GM12864 (cell line): ENCODE measurements around the gene HCN4.

Source experiments
- DNase-seq: peaks from one replicate; pipeline ENCODE4 v3.0.0-alpha.2; 2011; ENCODE audit warnings: low read depth
- H3K4me3 ChIP-seq: 2 replicates; pipeline ENCODE4 v1.5.1; 2011; ENCODE audit warnings: mild to moderate bottlenecking, low read depth, low read length, control low read depth
- TF ChIP-seq, protein P1 (sequence below): IDR thresholded peaks from 2 replicates; pipeline ENCODE4 v1.5.1; 2011; ENCODE audit warnings: low read depth, mild to moderate bottlenecking, moderate library complexity, low read length, control low read depth, inconsistent platforms; ENCODE audit errors: missing control alignments

The HCN4 gene

DNA sequence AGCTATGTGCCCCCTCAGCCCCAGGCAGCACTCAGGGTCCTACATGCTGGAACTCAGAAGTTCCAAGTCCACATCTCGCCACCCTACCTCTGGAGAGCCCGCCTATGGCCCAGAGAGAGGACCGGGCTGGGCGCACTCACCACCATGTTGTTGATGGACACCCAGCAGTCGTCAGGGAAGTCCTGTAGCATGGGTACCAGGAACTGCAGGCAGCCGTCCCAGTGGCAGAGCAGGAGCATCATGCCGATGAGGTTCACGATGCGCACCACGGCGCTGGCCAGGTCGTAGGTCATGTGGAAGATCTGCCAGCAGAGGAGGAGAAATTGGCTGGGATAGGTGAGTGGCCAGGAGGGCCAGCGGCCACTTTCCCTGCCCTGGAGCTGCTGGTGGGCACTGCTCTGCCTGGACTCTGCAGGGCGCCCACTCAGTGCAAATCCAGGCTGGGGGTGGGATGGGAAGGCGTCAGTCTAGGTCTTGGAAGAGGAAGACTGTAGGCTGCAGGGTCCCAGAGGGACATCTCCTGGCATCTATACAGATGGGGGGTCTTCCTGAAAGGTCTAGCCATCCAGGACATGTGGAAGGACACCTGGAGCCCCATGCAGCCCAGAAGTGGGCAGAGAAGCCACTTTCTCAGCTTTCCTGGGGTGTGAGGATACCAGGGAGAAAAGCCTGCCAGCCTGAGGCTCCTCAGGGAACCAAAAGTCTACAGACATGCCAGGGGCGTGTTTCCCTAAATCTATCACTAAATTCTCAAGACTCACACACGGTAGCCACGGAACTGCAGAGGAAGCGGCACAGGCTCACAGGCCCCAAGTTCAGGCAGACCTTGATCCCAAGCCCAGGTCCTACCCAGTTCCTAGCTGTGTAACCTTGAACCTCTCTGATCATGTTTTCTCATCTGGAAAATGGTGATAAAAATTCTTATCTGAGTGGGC lies 36.5 kb downstream of the HCN4 start:
- TF ChIP-seq, protein P1, sequence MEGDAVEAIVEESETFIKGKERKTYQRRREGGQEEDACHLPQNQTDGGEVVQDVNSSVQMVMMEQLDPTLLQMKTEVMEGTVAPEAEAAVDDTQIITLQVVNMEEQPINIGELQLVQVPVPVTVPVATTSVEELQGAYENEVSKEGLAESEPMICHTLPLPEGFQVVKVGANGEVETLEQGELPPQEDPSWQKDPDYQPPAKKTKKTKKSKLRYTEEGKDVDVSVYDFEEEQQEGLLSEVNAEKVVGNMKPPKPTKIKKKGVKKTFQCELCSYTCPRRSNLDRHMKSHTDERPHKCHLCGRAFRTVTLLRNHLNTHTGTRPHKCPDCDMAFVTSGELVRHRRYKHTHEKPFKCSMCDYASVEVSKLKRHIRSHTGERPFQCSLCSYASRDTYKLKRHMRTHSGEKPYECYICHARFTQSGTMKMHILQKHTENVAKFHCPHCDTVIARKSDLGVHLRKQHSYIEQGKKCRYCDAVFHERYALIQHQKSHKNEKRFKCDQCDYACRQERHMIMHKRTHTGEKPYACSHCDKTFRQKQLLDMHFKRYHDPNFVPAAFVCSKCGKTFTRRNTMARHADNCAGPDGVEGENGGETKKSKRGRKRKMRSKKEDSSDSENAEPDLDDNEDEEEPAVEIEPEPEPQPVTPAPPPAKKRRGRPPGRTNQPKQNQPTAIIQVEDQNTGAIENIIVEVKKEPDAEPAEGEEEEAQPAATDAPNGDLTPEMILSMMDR = no peak
- no peak overlapping the region for H3K4me3 ChIP-seq
- no peak for DNase-seq

DNA sequence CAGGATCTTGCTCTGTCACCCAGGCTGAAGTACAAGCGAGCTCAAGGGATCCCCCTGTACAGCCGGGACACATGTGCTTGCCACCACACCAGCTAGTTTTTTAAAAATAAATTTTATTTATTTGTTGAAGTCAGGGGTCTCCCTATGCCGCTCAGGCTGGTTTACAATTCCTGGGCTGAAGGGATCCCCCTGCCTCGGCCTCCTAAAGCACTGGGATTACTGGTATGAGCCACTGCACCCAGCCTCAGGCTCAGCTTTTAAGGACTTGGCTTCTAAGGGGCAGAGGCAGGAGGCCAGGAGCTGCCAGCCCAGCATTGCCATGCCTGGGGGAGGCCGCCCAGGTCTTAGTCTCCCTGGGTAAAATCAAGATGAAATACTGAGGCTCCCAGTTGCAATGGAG lies 37.3 kb downstream of the HCN4 start:
- H3K4me3 ChIP-seq = no peak overlapping the region
- TF ChIP-seq, protein P1 = no peak
- no peak for DNase-seq

DNA sequence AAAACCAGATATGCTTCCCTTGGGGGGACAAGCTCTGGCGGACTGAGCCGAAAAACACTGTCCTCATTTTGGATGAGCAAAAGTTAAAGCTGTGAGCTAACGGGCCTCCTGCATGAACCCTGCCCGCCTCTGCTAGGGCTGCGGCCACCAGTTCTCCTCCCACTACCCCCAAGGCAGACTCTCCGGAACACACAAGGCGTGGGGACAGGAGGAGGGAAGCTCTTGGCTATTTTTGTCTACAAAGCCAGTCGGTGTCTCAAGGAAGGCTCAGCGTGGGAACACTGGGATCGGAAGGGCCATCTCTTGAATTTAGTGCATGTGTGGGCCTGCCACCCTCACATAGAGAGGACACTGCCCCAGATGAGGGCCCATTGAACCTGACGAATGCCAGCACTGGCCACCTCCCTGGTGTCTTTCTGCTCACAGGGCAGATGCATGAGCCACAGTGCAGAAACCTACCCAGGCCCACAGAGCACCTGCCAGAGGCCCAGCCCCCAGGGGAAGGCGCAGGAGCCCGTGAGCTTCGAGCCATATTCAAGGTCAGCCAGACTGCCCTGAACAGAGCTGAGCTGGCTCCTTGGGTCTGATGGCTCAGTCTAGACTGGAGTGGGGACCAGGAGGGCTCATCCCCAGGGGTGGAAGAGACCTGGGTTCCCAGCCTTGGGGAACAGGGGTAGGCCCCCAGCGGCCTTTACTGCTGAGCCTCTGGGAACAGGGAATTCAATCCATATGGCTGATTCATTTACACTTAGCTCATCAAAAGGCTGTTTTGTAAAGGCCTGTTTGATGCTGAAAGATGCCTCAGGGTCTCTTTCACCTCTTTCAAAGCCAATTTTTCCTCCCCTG lies 38.3 kb downstream of the HCN4 start:
- H3K4me3 ChIP-seq = no peak overlapping the region
- no peak for DNase-seq
- TF ChIP-seq, protein P1 = no peak

DNA sequence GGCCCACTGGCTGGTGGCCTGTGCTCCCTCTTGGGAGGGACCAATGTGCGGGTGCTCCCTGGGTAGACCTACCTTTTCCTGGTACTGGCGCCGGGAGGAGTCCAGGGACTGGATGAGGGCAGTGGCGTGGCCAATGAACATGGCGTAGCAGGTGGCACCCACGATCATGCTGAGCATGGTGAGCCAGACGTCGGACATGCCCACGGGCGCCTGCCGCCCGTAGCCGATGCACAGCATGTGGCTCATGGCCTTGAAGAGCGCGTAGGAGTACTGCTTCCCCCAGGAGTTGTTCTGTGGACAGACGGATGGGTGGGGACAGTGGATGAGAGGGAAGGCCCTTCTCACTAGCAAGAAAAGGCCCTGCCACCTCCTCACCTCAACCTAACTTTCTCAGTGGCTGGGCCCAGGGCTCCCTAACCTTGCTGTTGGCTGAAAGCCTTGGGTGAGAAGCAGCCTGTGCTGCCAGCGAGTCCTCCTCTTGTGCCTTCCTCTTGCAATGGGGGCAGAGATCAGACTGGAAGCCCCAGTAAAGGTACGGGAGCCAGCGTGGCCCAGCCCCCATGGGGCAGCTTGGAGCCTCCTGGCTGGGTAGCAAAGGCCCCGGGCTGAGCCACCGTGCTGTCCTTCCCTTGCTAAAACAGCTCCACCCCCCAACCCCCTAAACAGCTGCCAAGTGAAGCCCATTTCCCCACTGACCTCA lies 39.1 kb downstream of the HCN4 start:
- H3K4me3 ChIP-seq = no peak overlapping the region
- TF ChIP-seq, protein P1 = no peak

DNA sequence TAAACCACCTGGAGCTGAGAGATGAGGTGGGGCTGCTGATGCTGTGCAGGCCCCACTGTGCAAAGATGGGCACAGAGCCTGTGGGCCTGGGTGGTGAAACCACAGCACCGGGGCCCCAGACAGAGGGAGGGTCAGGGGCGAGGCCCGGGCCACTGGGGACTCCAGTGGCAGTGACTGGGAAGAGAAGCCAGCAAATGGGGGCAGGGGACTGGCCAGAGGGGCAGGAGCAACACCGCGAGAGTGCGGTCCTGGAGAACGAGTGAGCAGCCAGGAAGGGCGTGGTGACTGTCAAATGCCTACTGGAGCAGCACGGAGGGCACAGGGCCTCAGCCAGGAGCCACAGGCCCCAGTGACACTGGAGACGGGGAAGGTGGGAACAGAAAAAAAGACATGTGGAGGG lies 39.8 kb downstream of the HCN4 start:
- no peak overlapping the region for H3K4me3 ChIP-seq
- DNase-seq = no peak
- TF ChIP-seq, protein P1 = no peak

More for the DNA sequence above, 39.1 kb downstream of the HCN4 start:
- DNase-seq = no peak

DNA sequence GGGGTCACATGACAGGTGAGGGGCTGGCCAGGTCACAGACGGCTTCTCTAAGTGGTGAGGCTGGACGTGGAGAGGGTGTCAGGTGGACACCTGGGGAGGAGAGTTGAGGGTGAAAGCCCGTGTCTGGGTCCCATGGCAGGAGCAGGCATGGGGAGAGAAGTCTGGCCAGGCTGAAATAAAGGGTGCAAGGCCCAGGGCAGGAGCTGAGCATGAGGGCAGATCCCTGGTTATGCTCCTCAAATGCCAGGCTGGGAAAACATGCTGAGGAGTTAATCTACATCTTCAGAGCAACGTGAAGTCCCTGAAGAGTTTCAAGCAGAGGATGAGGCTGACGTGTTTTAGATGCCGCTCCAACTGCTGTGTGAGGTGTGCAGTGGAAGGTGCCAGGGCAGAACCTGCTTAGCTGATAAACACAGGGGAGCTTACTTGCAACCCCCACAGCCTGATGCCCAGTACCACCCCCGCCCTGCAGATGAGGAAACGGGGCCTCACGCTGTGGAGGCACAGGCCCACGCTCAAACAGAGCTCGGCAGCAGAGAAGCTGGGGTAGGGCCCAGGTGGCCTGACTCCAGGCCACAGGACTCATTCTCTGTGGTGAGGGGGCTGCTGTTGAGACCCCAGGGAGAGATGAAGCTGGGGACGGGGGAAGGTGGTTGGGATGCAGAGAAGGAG lies 40.5 kb downstream of the HCN4 start:
- DNase-seq = no peak
- TF ChIP-seq, protein P1 = no peak
- H3K4me3 ChIP-seq = no peak overlapping the region
